ENCODE results near the gene CCDC192.

DNA sequence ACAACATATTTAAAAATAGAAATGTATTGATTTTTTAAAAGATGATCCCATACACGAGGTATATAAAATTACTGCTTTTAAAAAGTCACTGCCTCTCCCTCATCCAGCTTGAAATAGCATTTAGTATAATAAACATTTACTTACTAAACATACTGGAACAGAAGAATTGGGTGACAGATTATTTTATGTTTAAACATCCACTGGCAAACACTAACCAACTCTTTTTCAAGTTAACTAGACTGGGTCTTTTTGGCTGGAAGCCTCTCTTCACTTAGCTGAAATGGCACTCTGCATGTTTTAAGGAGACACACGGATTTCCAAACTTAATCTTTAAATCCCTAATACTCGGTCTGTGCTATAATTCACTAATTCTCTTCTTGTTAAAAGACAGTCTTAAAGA is 35.3 kb upstream of the CCDC192 start:
- no peak for TF ChIP-seq ZFX (IDR thresholded peaks at IDR 0.05)
- TF ChIP-seq, protein P1, sequence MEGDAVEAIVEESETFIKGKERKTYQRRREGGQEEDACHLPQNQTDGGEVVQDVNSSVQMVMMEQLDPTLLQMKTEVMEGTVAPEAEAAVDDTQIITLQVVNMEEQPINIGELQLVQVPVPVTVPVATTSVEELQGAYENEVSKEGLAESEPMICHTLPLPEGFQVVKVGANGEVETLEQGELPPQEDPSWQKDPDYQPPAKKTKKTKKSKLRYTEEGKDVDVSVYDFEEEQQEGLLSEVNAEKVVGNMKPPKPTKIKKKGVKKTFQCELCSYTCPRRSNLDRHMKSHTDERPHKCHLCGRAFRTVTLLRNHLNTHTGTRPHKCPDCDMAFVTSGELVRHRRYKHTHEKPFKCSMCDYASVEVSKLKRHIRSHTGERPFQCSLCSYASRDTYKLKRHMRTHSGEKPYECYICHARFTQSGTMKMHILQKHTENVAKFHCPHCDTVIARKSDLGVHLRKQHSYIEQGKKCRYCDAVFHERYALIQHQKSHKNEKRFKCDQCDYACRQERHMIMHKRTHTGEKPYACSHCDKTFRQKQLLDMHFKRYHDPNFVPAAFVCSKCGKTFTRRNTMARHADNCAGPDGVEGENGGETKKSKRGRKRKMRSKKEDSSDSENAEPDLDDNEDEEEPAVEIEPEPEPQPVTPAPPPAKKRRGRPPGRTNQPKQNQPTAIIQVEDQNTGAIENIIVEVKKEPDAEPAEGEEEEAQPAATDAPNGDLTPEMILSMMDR (conservative IDR thresholded peaks at IDR 0.05) = no peak
